Right renal pelvis (tissue), 4 donors: ENCODE measurements around the gene PRKCB. TPM values are rescaled to one million over a fixed set of nuclear protein-coding genes. Genes with fewer than 3 reads are reported as not detected.
"Not testable (repeated sequence)": the region's sequence is repeated elsewhere in the genome, so short reads cannot be mapped to it uniquely, and the experiment has no call there.

ENCODE experiments used
- DNase-seq, 4 donors: peaks; one replicate each; pipeline ENCODE4 v3.0.0-alpha.2; 2013; ENCODE audit warnings: low read depth in 4 of 4, low spot score in 3 of 4, missing footprints in 1 of 4
- polyA plus RNA-seq, 4 donors: library from polyadenylated mRNA; unstranded; fragments of 120-200 nt; gene quantifications; one replicate each; pipeline ENCODE4 v1.2.1, GENCODE V29; 2013; ENCODE audit not compliant: insufficient read length in 4 of 4

Gene PRKCB
- polyA plus RNA-seq, 4 donors: 3.6 to 4.3 (median 4.0) TPM

DNA sequence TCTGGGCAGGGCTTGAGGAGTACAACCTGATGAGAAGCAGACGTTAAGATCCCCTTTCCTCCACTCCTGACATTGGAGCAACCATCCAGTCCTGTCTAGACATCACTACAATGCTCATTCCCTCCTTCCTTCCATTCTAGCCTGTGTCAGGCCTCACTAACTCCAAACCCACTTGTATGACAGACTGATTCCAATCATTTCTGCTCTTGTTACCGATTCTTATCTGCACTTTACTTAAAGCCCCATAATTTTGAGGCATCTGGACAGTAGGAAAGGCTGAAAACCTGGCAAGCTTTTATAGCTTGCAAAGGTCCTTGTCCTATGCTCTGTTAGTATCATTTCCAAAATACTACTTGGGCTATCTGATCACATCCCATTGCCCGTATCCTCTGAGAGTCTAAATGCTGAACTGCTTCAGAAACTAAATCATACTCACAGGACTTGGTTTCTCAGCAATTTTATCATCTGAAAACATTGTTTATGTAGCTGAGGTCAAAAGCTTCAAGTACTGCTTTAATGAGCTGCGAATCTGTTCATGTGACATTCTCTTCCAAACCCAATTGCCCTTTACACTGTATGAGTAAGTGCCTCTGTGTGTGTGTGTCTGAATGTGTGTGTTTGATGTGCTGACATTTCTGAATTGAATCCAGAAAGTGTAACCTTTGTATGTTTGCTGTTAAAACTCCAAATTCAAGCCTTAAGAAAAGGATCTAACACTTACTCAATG is 363.2 kb downstream of the PRKCB start:
- no peak for DNase-seq

- no peak for DNase-seq
Measured at GRCh38 chr16:24203675-24204074, 367.9 kb downstream of the PRKCB start.

DNA sequence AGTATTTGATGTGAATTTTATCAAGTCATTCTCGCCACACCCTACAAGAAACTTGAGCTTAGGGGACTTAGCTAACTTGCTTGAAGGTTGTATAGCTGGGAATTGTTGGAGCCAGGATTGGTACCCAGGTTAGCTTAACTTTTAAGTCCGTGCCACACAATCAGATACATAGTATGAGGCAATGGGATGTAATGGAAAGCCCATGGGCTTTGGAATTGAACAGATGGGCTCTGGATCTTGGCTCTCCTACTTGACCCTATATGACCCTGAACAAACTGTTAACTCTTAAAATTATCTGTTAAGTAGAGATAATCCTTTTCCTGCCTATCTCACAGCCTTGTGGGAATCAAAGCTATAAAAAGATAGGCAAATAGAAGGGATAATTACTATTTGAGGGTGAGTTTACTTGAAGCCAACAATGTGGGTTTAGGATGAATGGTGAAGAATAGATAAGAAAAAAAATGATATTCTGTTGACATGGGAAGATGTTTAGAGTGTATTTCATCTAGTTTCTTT is 368.4 kb downstream of the PRKCB start:
- DNase-seq: no peak

DNA sequence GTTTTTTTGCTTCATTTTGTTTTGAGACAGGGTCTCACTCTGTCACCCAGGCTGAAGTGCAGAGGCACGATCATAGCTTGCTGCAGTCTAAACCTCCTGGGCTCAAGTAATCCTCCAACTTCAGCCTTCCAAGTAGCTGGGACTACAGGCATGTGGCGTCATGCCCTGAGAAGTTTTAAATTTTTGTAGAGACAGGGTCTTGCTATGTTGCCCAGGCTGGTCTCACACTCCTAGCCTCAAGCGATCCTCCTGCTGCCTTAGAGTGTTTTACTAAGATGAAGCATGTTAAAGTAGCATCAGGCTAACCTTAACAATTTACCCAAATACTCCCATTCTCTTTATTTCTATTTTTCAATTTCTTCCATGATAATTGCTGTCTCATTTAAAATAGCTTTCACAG is 371.1 kb downstream of the PRKCB start:
- DNase-seq: no peak

- no peak for DNase-seq
Measured at GRCh38 chr16:24208710-24209109, 372.9 kb downstream of the PRKCB start.

DNA sequence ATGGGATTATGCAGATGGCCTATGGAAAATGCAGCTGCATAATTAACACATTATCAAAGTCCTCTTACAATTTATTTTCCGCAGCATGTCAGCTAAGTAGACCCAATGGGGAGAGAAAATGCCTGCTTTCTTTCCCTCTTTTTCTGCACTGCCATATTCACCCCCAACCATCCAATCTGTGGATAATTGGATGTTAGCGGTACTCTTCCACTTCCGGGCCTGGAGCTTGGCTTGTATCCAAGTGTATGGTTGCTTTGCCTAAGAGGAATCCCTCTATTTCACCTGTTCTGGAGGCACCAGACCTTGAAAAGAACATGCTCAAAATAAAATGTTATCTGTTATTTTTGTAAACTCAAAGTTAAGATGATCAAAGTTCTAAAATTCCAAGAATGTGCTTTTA is 379.2 kb downstream of the PRKCB start:
- no peak for DNase-seq

- no peak for DNase-seq
Measured at GRCh38 chr16:24216961-24217360, 381.2 kb downstream of the PRKCB start.

DNA sequence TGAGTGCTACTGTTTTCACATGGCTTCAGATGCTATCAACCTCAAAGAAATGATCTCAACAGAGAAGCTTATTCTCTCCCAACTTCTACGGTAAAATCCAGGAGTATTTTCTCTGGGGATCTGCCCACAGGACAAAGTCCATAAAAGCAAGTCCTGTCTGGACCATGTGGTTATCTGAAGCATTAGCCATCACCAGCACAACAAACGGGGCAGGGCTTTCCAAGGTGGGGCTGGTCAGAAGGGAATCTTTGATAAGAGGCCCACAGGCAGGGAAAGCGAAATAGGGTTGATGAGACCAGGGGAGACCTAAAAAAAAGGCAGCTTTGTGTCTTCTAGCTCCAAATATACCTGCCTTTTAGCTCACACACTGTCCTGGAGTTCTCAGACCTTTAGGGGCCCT is 381.7 kb downstream of the PRKCB start:
- DNase-seq: no peak

GRCh38 chr16:24218299-24218698 is 382.5 kb downstream of the PRKCB start:
- no peak for DNase-seq

DNA sequence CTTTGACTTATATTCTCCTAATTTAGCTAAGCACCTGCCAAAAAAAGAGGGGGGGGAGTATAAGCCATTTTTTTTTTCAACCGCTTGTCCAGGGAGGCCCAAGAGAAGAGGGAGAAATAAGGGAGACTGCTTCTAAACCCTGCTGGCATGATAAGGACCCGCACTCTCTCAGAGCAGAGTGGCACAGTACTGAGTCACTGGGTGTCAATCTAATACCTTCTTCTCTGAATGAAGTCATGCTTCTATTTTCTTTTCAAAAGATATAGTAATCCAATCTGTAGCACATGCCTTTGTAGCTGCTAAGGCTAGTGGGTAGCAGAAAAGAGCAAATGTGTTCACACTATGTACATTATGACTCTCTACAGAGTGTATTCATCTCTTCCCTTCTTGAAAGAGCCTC is 385.4 kb downstream of the PRKCB start:
- no peak for DNase-seq

DNA sequence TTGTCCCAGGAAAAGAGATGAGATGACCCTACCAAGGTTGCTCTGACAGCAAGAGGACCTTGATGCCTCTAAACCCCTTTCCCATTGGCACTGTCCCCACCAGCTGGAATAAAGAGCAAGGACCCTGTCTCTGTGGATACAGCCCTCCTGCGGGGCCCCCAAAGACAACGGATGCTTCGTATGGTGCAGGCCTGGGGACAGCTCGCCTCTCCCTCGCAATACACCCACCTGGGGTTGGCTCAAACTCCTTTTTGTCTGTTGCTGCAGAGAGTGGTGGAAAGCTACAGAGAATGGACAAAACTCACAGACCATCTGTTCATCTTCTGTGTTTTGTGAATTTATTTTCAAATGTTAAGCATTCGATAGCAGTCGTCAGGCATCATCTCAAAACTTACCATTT is 392.7 kb downstream of the PRKCB start:
- no peak for DNase-seq

DNA sequence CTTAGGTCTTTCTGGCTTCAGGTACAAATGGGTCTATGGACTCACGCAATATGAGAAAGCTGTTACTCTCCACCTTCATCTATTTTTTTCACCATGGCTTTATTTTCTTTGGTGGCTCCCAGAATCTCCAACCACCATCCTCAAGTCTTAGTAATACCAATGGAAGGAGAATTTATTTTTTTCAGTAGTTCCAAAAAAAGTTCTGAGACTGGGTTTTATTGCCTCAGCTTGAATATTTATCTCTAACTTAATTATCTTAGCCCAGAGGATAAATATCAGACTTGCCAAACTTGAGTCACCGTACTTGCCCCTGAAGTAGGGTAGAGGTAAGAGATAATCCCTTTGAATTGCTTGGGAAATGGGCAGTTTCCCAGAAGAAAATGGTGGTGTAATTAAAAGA is 397.2 kb downstream of the PRKCB start:
- DNase-seq: no peak

DNA sequence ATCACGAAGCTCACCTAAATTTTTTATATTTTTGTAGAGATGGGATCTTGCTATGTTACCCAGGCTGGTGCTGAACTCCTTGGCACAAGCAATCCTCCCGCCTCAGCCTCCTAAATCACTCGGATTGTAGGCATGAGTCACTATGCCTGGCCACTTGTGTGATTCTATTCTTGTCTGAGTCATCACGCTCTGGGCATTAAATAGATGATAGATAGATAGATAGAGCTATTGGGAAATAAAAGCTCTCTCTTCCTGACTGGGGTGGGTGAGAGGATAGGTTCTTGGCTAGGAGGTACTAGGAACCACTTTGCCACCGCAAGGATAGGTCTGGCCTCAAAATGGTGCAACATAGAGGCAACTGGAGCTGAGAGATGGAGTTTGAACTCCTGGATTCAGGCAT is 399.0 kb downstream of the PRKCB start:
- no peak for DNase-seq

- DNase-seq: no peak
Measured at GRCh38 chr16:24235806-24236205, 400.0 kb downstream of the PRKCB start.

DNA sequence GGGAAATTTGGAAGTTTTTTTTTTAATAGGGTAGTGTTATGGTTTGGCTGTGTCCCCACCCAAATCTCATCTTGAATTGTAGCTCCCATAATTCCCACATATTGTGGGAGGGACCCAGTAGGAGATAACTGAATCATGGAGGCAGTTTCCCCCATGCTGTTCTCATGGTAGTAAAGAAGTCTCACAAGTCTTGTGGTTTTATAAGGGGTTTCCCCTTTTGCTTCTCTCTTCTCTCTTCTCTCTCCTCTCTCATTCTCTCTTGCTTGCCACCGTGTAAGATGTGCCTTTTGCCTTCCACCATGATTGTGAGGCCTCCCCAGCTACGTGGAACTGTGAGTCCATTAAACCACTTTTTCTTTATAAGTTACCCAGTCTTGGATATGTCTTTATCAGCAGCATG is 403.1 kb downstream of the PRKCB start:
- not testable (repeated sequence) for DNase-seq

DNA sequence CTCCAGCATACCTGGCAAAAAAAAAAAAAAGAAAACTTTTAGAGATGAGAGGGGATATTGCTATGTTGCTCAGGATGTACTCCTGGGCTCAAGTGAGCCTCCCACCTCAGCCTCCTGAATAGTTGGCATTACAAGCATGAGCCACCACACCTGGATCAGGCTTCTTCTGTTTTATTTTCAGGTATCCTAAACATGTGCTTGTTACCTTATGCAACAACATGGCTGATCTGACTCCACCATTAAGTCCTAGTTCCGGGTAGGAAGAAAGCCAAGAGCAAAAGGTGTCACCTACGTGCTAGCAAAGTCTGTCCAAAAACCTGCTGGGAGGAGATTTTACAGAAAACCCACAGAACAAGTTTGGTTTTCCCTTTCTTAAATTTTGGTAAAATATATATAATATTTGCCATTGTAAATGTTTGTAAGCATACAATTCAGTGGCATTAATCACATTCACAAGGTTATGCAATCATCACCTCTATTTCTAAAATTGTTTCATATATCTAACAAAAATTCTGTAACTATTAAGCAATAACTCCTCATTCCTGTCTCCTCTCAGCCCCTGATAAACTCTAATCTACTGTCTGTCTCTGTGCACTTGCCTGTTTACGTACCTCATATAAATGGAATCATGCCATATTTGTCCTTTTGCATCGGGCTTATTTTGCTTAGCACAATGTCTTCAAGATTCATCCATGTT is 411.3 kb downstream of the PRKCB start:
- no peak for DNase-seq

DNA sequence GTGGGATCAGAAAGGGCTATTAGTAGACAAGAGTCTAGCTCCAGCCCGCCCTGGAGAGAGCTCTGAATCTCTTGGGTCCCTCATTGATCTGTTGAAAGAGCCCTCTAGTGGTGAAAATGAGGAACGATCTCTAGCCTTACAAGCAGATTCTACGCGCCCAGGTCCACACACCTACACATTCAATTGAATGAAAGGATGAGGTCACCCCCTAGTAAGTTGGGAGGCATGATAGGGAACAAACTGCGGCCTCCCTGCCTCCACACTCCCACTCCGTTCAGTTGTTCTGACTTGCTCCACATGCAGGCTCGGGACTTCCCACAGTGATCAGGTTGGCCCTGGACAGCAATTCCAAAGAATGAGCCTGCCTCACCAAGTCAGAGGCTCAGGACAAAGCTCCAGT is 417.4 kb downstream of the PRKCB start:
- DNase-seq: peak in 1 of 4 donors; percentile 10

GRCh38 chr16:24255456-24256371 is 419.9 kb downstream of the PRKCB start, which contains the start of gene CACNG3:
Gene CACNG3, plus strand, starts transcription at chr16:24256335. Its CDS starts 420 bp downstream, at chr16:24256755.
- DNase-seq: peak; percentile 55 to 76 (median 67)

DNA sequence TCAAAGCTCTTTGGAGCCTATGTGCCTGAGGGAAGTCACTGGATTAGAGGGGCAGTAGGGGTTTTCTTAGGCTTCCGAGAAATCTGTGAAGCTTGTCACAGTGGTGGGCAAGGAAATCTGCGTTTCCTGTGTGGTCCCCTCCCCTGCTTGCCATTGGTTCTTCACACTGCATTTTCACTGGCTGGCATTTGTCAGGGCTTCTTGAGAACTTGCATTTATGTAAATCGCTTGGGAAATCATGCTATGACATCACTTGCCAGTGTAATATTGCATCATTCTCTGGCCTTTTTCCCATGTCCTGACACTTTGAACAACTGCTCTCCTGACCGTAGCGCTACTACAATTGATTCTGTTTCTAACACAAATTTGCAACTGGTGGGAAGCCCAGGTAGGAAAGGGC is 422.2 kb downstream of the PRKCB start:
- no peak for DNase-seq

DNA sequence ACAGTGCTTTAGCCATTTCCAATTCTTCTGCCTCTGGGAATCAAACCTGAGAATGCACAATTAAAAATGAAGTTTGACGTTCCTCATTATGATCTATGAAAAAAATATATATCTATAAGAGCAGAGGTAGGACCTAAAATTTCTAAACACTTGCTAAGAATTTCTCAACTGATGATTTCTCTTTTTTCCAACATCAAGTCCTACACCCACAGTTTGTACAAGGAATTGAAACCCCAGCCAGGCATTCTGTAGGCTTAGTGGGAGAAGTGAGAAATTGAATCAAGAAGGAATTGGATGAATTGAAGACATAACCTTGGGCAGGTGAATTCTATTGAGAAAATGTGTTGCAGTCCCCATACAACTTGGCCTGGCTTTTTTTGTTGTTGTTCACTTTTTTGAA is 423.0 kb downstream of the PRKCB start:
- DNase-seq: no peak

DNA sequence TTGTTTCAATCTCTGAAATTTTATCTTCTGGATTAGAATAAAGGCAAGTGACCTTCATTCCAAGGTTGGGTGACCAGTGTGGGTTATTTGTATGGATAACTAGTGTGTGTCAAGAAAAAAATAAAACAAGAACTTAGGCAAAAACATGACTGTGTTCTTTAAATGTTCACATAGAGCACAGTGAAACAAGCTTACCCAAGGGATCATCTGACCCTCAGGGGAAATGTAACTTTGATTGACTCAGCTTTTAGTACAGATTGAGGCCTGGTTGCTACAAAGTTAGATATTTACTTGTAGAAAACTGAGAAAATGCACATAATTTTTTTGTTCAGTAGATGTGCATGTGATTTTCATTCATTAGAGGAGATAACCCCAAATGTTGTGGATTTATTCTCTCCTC is 427.0 kb downstream of the PRKCB start:
- DNase-seq: no peak
